NCI-H2081 treated with DMSO at 0.1 percent for 48 hours (cell line): ENCODE results near the gene RFX2.
A peak's percentile ranks its signal among the peaks of the same experiment; 100 is the strongest.
"Not testable (repeated sequence)": the region's sequence is repeated elsewhere in the genome, so short reads cannot be mapped to it uniquely, and the experiment has no call there.

ENCODE experiments used
- DNase-seq: peaks from one replicate; lab custom pipeline; 2025; lab: John Stamatoyannopoulos, UW

RFX2 gene

GRCh38 chr19:6110360-6110977 lies at the start of gene RFX2:
Gene RFX2, minus strand, starts transcription at chr19:6110500. Its CDS starts 63,004 bp downstream, at chr19:6047496.
- DNase-seq: peak; percentile 93

- DNase-seq: no peak
Measured at GRCh38 chr19:6156033-6156432, 45.7 kb upstream of the RFX2 start.

GRCh38 chr19:6150289-6150688 lies 40.0 kb upstream of the RFX2 start:
- DNase-seq: no peak

- DNase-seq: no peak
Measured at GRCh38 chr19:6141217-6141616, 30.9 kb upstream of the RFX2 start.

- DNase-seq: no peak
Measured at GRCh38 chr19:6138511-6138910, 28.2 kb upstream of the RFX2 start.

GRCh38 chr19:6138066-6138465 lies 27.8 kb upstream of the RFX2 start:
- no peak for DNase-seq

GRCh38 chr19:6133231-6133630 lies 22.9 kb upstream of the RFX2 start:
- DNase-seq: no peak

GRCh38 chr19:6132482-6132881 lies 22.2 kb upstream of the RFX2 start:
- no peak for DNase-seq

- DNase-seq: no peak
Measured at GRCh38 chr19:6127716-6128335, 17.5 kb upstream of the RFX2 start.

- peak; percentile 22 for DNase-seq
Measured at GRCh38 chr19:6126335-6126974, 16.2 kb upstream of the RFX2 start.

- peak; percentile 73 for DNase-seq
Measured at GRCh38 chr19:6125571-6125989, 15.3 kb upstream of the RFX2 start.

GRCh38 chr19:6119031-6119430 lies 8.7 kb upstream of the RFX2 start:
- no peak for DNase-seq

- no peak for DNase-seq
Measured at GRCh38 chr19:6118043-6118442, 7.7 kb upstream of the RFX2 start.

GRCh38 chr19:6117534-6117933 lies 7.2 kb upstream of the RFX2 start:
- DNase-seq: no peak

- no peak for DNase-seq
Measured at GRCh38 chr19:6116749-6117430, 6.6 kb upstream of the RFX2 start.

GRCh38 chr19:6115992-6116391 lies 5.7 kb upstream of the RFX2 start:
- no peak for DNase-seq

GRCh38 chr19:6113616-6114188 lies 3.4 kb upstream of the RFX2 start:
- DNase-seq: no peak

- DNase-seq: no peak
Measured at GRCh38 chr19:6109947-6110346, 353 bp downstream of the RFX2 start.

GRCh38 chr19:6108721-6109633 lies 1.3 kb downstream of the RFX2 start:
- no peak for DNase-seq

GRCh38 chr19:6106643-6107294 lies 3.5 kb downstream of the RFX2 start:
- not testable (repeated sequence) for DNase-seq

GRCh38 chr19:6105444-6105843 lies 4.9 kb downstream of the RFX2 start:
- no peak for DNase-seq
